Hippocampal formation (tissue), 2 donors: ENCODE data around the gene GTPBP6.
"Not testable (repeated sequence)": the region's sequence is repeated elsewhere in the genome, so short reads cannot be mapped to it uniquely, and the experiment has no call there.

Experiments
- DNase-seq, 2 donors: peaks; one replicate each; lab custom pipeline; 2025; lab: John Stamatoyannopoulos, UW

GTPBP6 gene

GRCh38 chrX:316351-317325, 2.0 kb downstream of the GTPBP6 start:
- DNase-seq: no peak

GRCh38 chrX:314781-315595, 3.6 kb downstream of the GTPBP6 start:
- DNase-seq: no peak

GRCh38 chrX:314049-314448, 4.5 kb downstream of the GTPBP6 start:
- no peak for DNase-seq

GRCh38 chrX:313546-313945, 5.0 kb downstream of the GTPBP6 start:
- DNase-seq: no peak

GRCh38 chrX:312621-313331, 5.8 kb downstream of the GTPBP6 start:
- no peak for DNase-seq

GRCh38 chrX:311156-312129, 7.2 kb downstream of the GTPBP6 start:
- no peak for DNase-seq

- no peak for DNase-seq
Measured at GRCh38 chrX:310621-311155, 7.9 kb downstream of the GTPBP6 start.

GRCh38 chrX:308821-309520, 9.6 kb downstream of the GTPBP6 start:
- no peak for DNase-seq

- no peak for DNase-seq
Measured at GRCh38 chrX:307261-308111, 11.1 kb downstream of the GTPBP6 start.

GRCh38 chrX:306614-307251, 11.9 kb downstream of the GTPBP6 start:
- not testable (repeated sequence) for DNase-seq

GRCh38 chrX:305781-306613, 12.6 kb downstream of the GTPBP6 start:
- not testable (repeated sequence) for DNase-seq

- DNase-seq: no peak
Measured at GRCh38 chrX:302975-303374, 15.6 kb downstream of the GTPBP6 start.

- DNase-seq: no peak
Measured at GRCh38 chrX:300334-300733, 18.3 kb downstream of the GTPBP6 start.

- DNase-seq: no peak
Measured at GRCh38 chrX:298993-299392, 19.6 kb downstream of the GTPBP6 start.

GRCh38 chrX:295136-295535, 23.5 kb downstream of the GTPBP6 start:
- no peak for DNase-seq

- DNase-seq: no peak
Measured at GRCh38 chrX:292900-293897, 25.4 kb downstream of the GTPBP6 start.
